RPMI7951 (cell line): ENCODE results near the gene TMEM212. TPM values are rescaled to one million over a fixed set of nuclear protein-coding genes. Genes with fewer than 3 reads are reported as not detected.
A peak's percentile ranks its signal among the peaks of the same experiment; 100 is the strongest.

ENCODE experiments used
- DNase-seq: peaks from one replicate; pipeline ENCODE4 v3.0.0-alpha.2; 2012; ENCODE audit warnings: low read depth
- total RNA-seq: library from RNA; depleted of rRNA; stranded (reverse); fragments of >200 nt; shearing (Covaris generic); gene quantifications from 2 replicates; pipeline ENCODE4 v1.2.3, GENCODE V29; 2014; rRNA removed

Gene TMEM212
- not detected in 2 replicates for total RNA-seq

DNA sequence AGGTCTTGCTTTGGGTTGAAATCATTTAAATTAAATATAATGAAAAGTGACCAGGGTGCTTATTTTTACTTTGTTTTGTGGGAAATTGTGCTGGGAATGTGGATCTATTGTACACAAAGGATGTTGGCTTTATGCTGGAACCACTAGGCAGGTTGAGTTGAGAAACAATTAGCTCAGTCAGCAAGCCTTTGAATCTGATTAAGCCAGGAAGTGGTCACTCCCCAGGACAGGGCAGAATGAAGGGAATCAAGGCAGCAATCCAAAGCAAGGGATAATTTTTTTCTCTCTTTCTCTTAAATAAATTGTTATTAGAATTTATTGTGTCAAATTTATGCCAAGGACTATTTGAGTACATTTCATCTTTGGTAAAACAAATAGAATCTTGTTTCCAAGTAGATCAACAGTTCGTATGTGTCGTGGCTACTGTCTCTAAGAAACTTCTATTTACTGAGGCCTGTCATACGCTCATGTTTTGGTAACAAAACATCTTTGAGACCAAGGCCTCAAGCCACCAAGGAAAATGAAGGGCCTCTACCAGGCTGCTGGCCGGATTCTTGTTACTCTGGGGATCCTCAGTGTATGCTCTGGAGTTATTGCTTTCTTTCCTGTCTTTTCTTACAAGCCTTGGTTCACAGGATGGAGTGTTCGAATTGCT is at the start of gene TMEM212:
TSS of gene TMEM212 (plus strand) at position 486 of the 655 bp plus-strand sequence. CDS start at position 521, 35 bp downstream.
- peak; percentile 68 for DNase-seq

DNA sequence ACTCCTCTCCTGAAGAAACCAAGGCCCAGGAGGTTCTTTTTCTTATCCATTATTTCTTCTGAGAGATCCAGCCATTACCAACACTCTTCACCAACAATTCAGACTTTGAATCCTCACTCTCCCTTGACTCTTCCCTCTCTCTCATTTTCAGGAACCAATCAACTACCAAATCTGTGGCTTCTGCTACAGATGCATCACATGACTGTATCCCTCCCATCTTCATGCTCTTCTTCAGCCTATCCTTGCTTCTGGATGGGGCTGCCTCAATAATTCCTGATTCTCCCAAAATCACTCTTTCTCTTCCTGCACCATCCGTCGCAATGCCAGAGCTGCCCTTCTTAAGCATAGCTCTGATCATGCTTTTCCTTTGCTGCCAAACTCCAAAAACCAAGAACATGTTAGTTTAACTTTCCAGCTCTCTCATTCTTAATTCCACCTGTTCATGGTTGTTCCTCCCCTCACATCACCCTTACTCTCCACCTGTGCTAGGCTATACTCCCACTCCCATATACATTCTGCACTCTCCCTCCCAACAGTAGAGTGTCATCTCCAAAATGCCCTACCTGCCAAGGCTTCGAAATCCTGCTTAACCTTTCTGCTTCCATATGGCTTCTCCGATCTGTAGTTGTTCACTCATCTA is 46.4 kb upstream of the TMEM212 start:
- DNase-seq = no peak

DNA sequence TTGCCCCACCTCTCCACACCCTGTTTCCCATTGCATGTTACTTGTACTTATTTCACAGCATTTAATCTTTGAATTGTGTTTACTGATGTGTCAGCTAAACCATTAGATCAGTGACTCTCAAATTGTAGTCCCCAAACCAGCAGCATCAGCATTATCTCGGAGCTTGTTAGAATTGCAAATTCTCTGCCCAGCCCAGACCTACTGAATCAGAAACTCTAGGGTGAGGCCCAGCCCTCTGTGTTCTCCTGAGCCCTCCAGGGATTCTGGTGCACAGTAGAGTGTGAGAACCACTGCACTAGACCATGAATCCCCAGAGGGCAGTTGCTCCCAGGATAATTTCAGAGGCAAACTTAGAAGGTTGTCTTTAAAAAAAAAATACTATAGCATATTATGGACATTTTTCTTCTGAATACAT is 45.9 kb upstream of the TMEM212 start:
- no peak for DNase-seq

DNA sequence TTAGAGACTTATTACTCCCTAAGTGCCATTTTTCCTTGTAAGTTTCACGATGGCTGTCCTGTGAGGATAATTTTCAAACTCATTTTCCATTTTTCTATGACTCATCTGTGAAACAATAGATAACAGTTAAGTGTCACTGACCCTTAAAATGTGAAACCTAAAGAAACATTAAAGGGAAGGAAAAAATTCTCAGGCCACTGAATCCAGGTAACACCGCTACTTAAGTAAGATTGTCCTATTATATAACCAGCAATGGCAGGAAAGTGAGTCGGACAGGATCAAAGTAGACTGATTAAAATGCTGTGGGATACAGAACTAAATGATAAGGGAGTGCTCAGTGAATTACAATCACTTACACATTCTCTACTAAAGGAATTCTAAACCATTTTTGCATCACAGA is 45.3 kb upstream of the TMEM212 start:
- DNase-seq = no peak

DNA sequence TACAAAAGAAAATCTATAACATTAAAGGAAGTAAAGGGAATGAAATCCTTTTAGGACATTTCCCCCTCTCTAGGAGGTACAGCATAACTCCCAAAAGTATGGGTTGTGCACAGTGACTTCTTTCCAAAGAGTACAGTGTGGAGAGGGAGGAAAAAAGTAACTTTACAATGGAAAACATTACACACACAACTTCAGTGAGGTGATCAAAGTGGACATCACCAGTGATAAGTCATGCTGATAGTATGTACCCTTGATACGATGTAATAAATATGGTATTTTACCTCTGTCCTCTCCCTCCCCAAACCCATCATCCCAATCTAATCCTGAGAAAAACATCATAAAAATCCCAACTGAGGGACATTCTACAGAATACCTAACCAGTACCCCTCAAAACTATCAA is 43.6 kb upstream of the TMEM212 start:
- DNase-seq = no peak

DNA sequence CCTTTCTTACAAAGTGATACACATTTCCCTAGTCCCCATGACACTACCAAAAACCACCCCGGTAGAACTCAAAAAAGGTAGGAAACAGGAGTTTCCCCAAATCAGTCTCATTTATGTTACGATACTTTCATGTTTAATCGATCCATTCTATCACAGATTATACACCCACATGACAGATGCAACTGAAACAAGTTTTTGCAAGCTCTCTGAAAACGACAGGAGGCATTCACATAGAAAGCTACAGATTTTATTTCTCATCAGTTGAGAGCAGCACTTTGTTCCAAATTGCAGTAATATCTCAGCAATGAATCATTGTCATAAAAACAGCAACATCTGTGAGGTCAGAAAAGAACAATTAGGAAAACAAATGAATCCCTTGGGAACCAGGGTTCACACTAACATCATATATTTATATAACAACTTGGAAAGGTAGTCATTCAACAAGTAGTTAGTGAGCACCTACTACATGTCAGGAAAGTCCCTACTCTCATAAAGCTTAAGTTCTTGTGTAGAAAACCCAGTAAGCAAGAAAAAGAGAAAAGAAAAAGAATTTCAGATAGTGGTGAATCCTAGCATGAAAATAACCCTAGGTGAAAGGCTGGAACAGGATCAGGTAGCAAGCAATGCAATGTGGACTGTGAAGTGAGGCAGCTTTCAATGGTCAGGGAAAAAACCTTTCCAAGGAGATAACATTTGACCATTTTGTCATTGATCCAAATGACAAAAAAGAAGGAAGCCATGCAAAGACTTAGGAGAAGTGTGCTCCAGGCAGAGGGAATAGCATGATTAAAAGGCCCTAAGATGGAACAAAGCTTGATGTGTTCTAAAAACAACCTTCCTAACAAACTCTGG is 41.2 kb upstream of the TMEM212 start:
- DNase-seq = peak; percentile 78

DNA sequence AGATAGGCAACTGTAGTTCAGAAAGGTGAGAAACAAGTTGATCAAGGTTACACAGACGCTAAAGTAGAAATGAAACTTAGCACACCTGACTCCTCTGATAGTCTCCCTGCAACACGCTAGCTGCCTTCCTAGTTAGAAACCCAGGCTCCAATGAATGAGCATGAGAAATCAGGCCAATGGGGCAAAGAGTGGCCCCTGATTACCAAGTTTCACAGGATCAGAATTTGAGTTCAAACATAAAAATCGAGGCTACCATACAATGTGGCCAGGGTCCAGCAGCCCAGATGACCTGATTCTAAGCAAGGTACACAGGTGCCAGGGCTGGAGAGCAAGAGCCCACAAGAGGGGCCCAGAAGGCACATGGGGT is 40.6 kb upstream of the TMEM212 start:
- DNase-seq = no peak

DNA sequence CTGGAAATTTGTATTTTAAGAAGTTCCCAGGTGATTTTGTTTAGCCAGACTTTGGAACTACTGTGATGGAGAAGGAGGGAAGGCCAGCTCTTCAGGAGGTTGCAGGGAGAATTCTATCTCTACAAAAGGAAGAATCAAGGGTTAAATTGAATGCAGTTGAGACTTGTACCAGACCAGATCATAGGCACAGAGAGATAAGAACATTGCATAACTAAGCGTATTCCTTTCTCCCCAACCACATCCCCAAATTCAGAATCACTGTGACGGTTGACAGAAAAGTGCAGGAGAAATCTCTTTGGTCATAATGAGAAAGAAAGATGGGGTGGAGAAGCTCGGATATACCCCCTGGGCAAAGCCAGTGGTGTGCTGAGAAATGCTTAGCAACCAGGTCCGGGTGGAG is 40.1 kb upstream of the TMEM212 start:
- DNase-seq = no peak

DNA sequence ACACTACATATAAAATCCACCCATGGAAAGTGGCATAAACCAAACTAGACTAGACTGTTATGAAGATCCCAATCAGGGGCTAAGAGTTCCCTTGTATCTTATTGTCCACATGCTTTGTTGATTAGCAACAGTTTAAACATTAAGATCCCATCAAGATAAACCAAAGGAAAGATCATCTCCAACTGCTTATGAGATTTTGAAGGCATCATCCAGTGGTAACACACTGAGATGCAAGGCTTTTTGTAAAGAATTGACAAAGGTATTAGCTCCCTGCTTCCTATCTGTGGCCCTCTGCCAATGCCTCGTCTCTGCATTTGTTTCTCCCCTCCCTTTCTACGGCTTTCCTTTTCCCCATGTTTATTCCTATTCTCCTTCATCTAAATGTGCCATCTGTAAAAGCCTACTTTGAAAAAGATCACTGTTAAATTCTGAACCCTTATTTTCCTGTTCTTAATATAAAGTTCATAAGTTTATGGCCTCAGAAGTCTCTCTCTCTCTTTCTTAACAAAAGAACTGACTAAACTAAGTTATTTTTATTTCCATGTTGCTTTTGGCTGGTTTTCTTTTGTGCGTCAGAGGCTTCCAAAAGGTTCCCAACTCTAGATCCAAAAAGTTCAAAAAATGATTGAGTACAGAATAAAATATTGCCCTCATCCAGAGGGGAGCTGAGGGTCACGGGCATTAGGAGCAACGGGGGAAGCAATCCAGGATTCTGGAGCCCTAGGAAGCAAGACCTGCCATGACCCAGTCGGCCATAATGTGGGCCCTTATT is 38.3 kb upstream of the TMEM212 start:
- DNase-seq = peak; percentile 52

DNA sequence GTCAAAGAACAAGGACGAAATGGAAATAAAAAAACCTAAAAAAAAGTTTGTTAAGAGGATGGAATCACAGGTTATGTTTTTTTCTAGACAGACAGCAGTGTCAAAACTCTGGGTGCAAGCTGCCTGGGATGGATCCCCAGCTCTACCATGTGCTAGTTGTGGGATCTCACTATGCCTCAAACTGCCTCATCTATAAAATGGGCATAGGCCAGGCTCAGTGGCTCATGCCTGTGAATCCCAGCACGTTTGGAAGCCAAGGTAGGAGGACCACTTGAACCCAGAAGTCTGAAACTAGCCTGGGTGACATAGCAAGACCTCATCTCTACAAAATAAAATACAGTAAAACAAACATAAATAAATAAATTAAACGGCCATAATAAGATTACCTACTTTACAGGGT is 37.5 kb upstream of the TMEM212 start:
- DNase-seq = no peak

DNA sequence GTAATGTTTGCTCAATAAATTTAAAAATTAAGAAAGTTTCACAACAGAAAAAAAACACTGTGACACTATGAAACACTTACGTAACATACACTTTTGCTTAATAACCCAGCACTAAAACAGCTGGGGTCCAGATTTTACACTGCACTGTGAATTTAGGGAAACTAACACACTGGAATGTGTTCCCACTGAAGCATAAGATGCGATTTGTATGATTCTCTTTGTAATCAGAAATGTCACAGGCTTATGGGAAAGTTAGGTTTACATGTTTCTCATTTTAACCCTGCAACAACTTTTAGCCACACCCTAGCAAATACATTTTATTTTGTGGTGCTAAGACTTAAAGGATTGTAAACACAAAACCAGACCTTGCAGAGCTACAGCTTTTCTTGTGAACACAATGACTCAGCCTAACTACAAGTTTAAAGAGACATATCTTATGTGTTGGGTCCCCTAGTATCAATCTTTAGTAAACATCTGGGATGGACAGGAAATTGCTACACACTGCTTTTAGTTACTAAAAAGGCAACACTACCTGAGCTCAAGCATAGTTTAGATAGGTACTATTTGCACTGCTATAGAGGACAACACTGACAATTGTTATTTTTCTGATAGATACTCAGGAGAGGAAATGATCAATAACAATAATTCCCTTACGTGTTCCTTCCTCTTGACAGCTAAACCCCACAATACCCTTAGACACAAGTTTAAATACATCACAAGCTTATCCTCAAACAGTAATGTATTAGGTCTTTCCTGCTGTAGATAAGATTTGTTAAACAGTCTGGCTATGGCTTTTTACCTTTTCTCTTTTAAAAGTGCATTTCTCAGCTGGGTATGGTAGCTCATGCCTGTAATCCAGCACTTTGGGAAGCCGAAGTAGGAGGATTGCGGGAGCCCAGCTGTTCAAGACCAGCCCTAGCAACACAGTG is 36.7 kb upstream of the TMEM212 start:
- peak; percentile 66 for DNase-seq

DNA sequence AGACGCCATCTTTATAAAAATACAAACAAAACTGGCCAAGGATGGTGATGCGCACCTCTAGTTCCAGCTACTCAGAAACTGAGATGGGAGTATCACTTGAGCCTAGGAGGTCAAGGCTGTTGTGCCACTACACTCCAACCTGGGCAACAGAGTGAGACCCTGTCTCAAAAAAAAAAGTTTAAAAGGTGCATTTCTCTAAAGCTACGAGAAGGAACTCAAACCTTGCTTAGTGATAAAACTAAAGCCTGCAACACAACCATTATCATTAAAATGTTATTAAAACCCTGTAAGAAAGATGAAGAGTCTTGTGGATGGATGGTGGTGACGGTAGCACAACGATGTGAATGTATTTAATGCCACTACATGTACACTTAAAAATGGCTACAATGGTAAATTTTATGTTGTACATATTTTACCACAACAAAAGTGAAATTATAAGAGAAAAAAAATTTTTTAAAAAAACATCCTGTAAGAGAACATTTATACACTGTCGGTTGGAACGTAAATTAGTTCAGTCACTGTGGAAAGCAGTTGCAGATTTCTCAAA is 35.9 kb upstream of the TMEM212 start:
- DNase-seq = no peak

DNA sequence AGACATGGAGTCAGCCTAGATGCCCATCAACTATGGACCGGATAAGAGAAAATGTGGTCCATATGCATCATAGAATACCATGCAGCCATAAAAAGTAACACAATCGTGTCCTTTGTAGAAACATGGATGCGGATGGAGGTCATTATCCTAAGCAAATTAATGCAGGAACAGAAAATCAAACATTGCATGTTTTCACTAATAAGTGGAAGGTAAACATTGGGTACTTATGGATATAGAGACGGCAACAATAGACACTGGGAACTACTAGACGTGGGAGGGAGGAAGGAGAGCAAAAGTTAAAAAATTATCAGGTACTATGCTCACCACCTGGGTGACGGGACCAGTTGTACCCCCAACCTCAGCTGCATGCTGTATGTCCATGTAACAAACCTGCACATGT is 35.3 kb upstream of the TMEM212 start:
- no peak for DNase-seq

DNA sequence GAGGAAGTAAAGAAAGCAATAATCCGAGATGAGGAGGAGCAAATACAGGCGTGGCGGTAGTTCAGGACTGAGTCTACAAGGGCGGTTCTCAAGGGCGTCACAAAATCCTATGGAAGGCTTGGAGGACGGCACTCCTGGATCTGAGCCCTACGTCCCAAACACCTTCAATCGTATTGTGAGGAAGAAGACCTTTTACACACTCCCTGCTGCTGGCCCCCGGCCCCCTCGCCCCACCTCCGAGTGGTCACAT is 33.6 kb upstream of the TMEM212 start:
- DNase-seq = peak; percentile 77

DNA sequence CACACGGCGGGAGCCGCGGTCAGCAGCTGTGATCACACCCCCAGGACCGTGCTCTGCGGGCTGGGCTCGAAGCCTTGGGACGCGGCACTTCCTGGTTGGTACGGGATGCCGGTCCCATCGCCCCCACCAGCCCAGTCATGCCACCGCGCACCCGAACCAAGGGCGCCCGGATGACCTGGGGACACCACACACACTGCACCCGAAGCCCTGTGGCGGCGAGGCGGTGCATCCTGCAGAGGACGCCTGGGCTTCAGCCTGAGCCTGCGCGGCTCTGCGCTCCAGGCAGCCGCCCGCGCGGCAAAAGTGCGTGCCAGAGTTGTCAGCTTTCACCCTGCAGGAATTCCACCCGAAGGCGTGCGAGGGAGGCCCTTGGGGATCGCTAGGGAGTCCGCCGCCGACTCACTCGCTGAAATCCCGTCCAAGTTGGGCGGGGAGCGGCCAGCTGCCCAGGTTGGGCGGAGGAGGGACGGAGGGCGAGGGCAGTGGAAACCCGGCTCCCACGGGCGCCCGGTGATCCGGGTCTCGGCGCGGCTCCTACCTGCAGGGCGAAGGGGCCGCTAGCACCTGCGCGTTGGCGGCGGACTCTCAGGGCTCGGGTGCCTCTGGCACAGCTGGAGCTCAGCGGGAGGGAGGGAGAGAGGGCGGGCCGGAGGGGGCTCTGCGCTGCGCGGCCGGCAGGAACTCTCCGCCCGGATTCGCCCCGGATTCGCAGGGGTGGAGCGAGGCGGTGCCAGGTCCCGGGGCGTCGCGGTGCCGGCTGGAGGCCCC is 33.1 kb upstream of the TMEM212 start, which contains the start of gene PLD1:
TSS of gene PLD1 (minus strand) at position 623 of the 768 bp plus-strand sequence. CDS start 72,432 bp downstream, outside the sequence.
- peak; percentile 94 for DNase-seq

DNA sequence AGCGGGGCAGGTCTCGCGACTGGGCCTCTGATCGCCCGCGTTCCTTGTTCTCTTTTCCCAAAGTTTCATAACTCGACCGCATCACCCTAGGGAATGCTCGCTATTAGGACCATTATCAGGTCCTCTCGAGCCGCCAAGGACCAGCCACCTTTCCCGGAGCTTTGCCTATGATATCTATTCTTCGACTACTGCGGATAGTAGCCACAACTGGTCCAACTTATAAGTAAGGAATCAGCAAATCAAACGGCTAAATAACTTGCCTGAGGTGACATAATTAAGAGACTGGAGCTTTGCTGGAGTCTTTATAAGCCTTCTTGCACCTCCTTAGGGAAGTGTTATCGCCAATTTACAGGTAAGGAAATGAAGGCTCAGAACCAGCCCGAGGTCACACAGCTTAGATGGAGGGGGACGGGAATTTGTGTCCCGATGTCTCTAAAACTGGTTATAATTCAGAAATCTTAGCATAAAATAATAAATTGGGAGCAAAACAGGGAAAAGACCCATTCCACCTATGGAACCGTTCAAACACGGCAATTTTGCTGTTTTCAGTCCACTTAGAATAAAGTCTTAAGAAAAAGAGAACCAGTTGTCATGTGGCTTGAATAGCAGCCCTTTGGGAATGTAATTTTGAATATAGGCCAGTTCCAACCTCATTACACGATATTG is 32.4 kb upstream of the TMEM212 start:
- no peak for DNase-seq

DNA sequence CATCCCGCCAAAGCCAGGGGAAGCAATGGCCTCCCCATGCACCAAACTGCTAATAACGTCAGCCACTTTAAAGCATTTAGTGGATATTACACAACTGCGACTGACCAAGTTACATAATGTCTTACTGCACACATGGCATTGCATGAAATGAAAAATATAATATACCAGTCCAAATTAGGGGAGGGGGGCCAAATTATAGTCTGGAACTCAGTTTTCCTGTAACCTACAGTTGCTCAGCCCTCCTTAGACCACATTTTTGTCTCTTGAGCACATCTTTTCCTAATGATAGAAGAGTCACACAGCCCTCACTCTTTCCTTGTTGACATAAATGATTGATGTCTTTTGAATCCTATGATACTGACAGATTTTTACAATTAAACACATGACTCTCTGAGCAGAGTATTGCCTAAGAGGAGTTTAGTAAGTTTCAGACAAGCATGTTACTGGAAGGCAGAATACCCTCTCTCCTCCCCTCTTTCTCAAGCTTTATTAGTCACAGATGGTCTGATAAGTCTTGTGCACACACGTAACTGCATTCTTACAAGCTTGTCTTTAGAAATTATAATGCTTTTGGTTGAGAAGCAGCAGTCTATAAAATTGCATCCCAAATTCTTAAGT is 31.7 kb upstream of the TMEM212 start:
- DNase-seq = peak; percentile 96

DNA sequence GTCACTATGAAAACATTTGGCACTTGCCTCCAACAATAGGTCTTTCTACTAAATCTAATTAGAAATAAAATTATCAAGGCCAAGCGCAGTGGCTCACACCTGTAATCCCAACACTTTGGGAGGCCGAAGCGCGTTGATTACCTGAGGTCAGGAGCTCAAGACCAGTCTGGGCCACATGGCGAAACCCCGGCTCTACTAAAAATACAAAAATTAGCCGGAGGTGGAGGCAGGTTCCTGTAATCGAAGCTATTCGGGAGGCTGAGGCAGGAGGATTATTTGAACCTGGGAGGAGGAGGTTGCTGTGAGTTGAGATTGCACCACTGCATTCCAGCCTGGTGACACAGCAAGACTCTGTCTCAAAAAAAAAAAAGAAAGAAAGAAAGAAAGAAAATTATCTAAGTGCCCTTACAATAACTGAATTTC is 31.2 kb upstream of the TMEM212 start:
- peak; percentile 56 for DNase-seq

DNA sequence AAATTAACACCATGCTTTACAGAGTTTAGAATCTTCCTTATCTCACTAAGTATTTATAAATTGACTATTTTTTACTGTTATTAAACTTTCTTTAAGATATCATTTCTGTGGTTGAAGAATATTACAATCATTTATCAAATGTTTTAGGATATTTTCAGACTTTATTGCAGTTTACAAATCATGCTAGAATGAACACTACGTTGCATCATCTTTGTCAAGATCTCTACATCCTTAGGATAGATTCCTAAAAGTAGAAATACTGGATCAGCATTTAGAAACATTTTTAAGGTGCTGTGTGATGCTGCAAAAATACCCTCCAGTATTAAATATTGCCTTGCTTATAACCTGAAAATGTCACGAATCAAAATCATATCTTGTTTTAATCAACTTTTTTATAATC is 30.3 kb upstream of the TMEM212 start:
- no peak for DNase-seq
